AG10803 (cell line): Measurements from ENCODE around the gene CCM2.

Experiments
- DNase-seq: peaks from one replicate; pipeline ENCODE4 v3.0.0; 2010; ENCODE audit warnings: low read depth
- H3K4me3 ChIP-seq: 2 replicates; pipeline ENCODE4 v1.5.1; 2011; ENCODE audit warnings: mild to moderate bottlenecking, low read length, control low read depth
- TF ChIP-seq, protein P1 (sequence below): conservative IDR thresholded peaks from 2 replicates; pipeline ENCODE4 v1.5.1; 2011; ENCODE audit warnings: mild to moderate bottlenecking, low read length, control low read depth, inconsistent platforms

Gene CCM2

GRCh38 chr7:45037876-45038275, 37.9 kb downstream of the CCM2 start:
- TF ChIP-seq, protein P1, sequence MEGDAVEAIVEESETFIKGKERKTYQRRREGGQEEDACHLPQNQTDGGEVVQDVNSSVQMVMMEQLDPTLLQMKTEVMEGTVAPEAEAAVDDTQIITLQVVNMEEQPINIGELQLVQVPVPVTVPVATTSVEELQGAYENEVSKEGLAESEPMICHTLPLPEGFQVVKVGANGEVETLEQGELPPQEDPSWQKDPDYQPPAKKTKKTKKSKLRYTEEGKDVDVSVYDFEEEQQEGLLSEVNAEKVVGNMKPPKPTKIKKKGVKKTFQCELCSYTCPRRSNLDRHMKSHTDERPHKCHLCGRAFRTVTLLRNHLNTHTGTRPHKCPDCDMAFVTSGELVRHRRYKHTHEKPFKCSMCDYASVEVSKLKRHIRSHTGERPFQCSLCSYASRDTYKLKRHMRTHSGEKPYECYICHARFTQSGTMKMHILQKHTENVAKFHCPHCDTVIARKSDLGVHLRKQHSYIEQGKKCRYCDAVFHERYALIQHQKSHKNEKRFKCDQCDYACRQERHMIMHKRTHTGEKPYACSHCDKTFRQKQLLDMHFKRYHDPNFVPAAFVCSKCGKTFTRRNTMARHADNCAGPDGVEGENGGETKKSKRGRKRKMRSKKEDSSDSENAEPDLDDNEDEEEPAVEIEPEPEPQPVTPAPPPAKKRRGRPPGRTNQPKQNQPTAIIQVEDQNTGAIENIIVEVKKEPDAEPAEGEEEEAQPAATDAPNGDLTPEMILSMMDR, result no peak
- no peak overlapping the region for H3K4me3 ChIP-seq
- DNase-seq, result no peak

GRCh38 chr7:45039106-45039505, 39.1 kb downstream of the CCM2 start:
- DNase-seq, result no peak
- TF ChIP-seq, protein P1, result no peak
- no peak overlapping the region for H3K4me3 ChIP-seq

DNA sequence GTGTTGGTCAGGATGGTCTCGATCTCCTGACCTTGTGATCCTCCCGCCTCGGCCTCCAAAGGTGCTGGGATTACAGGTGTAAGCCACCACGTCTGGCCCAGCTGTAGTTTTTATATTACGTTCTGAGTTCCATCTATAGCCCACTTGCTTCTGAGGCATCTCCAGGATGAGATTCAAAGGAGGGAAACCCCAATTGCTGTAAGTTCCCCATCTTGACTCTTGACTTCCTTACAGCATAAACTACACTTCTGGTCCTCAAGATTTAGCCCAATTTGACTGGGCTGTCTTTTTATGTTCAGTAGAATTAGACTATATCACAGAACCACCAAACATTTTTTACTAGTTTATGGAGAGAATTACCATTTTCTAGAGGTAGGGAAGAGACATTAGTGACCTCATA, 44.3 kb downstream of the CCM2 start:
- DNase-seq, result no peak
- TF ChIP-seq, protein P1, result no peak
- no peak overlapping the region for H3K4me3 ChIP-seq

DNA sequence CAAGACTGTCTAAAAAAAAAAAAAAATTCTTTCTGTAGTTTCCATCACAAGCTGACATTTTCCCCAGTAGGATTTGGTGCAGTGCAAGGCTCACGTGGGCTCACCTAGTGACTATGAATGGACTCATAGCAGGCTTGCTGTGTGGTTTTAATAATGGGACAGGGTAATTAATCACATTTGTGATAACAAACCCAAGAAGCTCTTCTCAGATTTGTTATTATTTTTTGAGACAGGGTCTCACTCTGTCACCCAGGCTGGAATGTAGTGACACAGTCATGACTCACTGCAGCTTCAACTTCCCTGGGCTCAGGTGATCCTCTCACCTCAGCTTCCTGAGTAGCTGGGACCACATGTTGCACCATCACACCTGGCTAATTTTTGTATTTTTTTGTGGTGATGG, 48.7 kb downstream of the CCM2 start:
- no peak for DNase-seq
- TF ChIP-seq, protein P1, result no peak
- no peak overlapping the region for H3K4me3 ChIP-seq

GRCh38 chr7:45050198-45050597, 50.2 kb downstream of the CCM2 start:
- DNase-seq, result no peak
- H3K4me3 ChIP-seq, result no peak overlapping the region
- TF ChIP-seq, protein P1, result no peak

DNA sequence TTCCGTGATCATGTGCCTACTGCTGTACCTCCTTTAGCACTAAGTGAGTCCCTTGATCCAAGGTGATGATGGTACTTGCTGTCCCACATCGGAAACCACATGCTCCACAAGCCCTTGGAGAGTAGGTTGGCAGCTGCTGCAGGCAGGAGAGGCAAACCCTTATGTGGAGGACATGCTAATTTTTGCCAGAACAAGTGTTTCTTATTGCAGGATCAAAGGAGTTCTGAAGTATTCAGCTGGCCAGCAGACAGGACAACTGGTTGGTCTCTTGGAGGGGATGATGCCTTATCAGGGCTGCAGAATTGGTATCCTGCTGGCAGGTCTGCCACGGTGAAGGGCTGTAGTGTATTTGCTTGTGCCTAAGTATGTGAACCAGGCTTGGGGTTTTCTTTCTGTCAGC, 52.0 kb downstream of the CCM2 start:
- DNase-seq, result no peak
- TF ChIP-seq, protein P1, result no peak
- no peak overlapping the region for H3K4me3 ChIP-seq

GRCh38 chr7:45053401-45053800, 53.4 kb downstream of the CCM2 start:
- no peak for DNase-seq
- H3K4me3 ChIP-seq, result no peak overlapping the region
- TF ChIP-seq, protein P1, result no peak
